Upper lobe of left lung (tissue), 6 donors: ENCODE results near the gene IQCB1. TPM values are rescaled to one million over a fixed set of nuclear protein-coding genes. Genes with fewer than 3 reads are reported as not detected.

Experiments
- ATAC-seq, 2 donors: fragments of 200-7000 bp; cut with Tn5 transposase; one replicate each; pipeline ENCODE4 v1.9.1; 2022; ENCODE audit warnings: mild to moderate bottlenecking in 2 of 2, moderate library complexity in 2 of 2; ENCODE audit not compliant: low FRiP score in 2 of 2
- DNase-seq, 2 donors: peaks; one replicate each; pipeline ENCODE4 v3.0.0-alpha.2; 2019 to 2020
- H3K27ac ChIP-seq, 4 donors: fragments of 200-600 bp; sonication (generic); one replicate each; pipeline ENCODE4 v1.5.1; 2016 to 2019
- H3K27me3 ChIP-seq, 4 donors: fragments of 200-600 bp; sonication (generic); one replicate each; pipeline ENCODE4 v1.5.1; 2017 to 2019
- H3K36me3 ChIP-seq, 4 donors: fragments of 200-600 bp; sonication (generic); one replicate each; pipeline ENCODE4 v1.5.1; 2016 to 2019
- H3K4me1 ChIP-seq, 4 donors: fragments of 200-600 bp; sonication (generic); one replicate each; pipeline ENCODE4 v1.5.1; 2018 to 2019
- H3K4me3 ChIP-seq, 4 donors: fragments of 200-600 bp; sonication (generic); one replicate each; pipeline ENCODE4 v1.5.1; 2017 to 2019; ENCODE audit warnings: mild to moderate bottlenecking in 2 of 4, moderate library complexity in 1 of 4
- H3K9me3 ChIP-seq, 4 donors: fragments of 200-600 bp; sonication (generic); one replicate each; pipeline ENCODE4 v1.5.1; 2018 to 2019
- CTCF ChIP-seq, 6 experiments: fragments of 450-650 bp in 4 of 6; fragments of 200-600 bp in 2 of 6; sonication (generic) in 2 of 6; IDR thresholded peaks; one replicate each; pipeline ENCODE4 v1.5.1; 2016 to 2019; ENCODE audit warnings: antibody characterized with exemption in 6 of 6
- EP300 ChIP-seq, 4 donors: sonication (generic); formaldehyde crosslinking; IDR thresholded peaks; one replicate each; pipeline ENCODE4 v1.5.1; 2017; ENCODE audit warnings: antibody characterized with exemption in 4 of 4, control low read depth in 2 of 4
- POLR2A ChIP-seq, 4 donors: fragments of 450-650 bp; IDR thresholded peaks; one replicate each; pipeline ENCODE4 v1.5.1; 2016 to 2017; ENCODE audit warnings: antibody characterized with exemption in 4 of 4, mild to moderate bottlenecking in 2 of 4
- POLR2AphosphoS5 ChIP-seq, 2 donors: sonication (generic); formaldehyde crosslinking; IDR thresholded peaks; one replicate each; pipeline ENCODE4 v1.5.1; 2017; ENCODE audit warnings: antibody characterized with exemption in 2 of 2
- WGBS, 2 donors: methylation state at CpG; one replicate each; pipeline ENCODE4 v1.1.5; 2017 to 2018; 5-methylcytosine and 5-hydroxymethylcytosine counted together
- total RNA-seq, 6 donors: library from RNA; depleted of rRNA in 4 of 6; stranded (reverse); fragments of >200 nt in 4 of 6; gene quantifications; one replicate each; pipeline versions ENCODE4 v1.1.0 to v1.2.1, GENCODE V29; 2016 to 2021
- donor health status: DM: no; HTN: no; CAD: no; lungs with moderate emphysema.
- donor health status: DM: no; HTN: yes; CAD: no; lungs with severe emphysema.

The IQCB1 gene, protein sequence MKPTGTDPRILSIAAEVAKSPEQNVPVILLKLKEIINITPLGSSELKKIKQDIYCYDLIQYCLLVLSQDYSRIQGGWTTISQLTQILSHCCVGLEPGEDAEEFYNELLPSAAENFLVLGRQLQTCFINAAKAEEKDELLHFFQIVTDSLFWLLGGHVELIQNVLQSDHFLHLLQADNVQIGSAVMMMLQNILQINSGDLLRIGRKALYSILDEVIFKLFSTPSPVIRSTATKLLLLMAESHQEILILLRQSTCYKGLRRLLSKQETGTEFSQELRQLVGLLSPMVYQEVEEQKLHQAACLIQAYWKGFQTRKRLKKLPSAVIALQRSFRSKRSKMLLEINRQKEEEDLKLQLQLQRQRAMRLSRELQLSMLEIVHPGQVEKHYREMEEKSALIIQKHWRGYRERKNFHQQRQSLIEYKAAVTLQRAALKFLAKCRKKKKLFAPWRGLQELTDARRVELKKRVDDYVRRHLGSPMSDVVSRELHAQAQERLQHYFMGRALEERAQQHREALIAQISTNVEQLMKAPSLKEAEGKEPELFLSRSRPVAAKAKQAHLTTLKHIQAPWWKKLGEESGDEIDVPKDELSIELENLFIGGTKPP
- 10 to 100 TPM; 11.4 to 43.1 (median 19.8) TPM for total RNA-seq

- DNase-seq (peak; percentile 98), ATAC-seq (peak; percentile 100)
- no peaks in the 10 kb centered on the region for H3K27me3 ChIP-seq
- peak within 1 kb of the TSS; percentile 82 to 90 (median 86) for H3K27ac ChIP-seq
- WGBS, 2 donors = 0 to 1% methylated on average over 25 to 47 of the region's 54 CpGs
- peaks cover 12 to 22% (median 17%) of the 10 kb centered on the region in 4 donors for H3K4me1 ChIP-seq
- H3K36me3 ChIP-seq = peaks cover 0 to 9% (median 1%) of the 10 kb centered on the region in 4 donors
- TF ChIP-seq CTCF (IDR thresholded peaks at IDR 0.05) = peak in 3 of 6 experiments; percentile 6 to 19 (median 13)
- TF ChIP-seq POLR2A (IDR thresholded peaks at IDR 0.05) = peak in 3 of 4 donors; percentile 72 to 95 (median 94)
- peak; percentile 68 to 92 for TF ChIP-seq POLR2AphosphoS5 (IDR thresholded peaks at IDR 0.05)
- no peak for TF ChIP-seq EP300 (IDR thresholded peaks at IDR 0.05)
- H3K9me3 ChIP-seq = no peaks in the 10 kb centered on the region
- H3K4me3 ChIP-seq = peak within 1 kb of the TSS; percentile 75 to 86 (median 79)
Measured at GRCh38 chr3:121834671-121835464, at the start of gene IQCB1, which contains the start of gene EAF2. Gene IQCB1 (minus strand): TSS chr3:121835060. CDS start chr3:121828960, 6,100 bp downstream. Gene EAF2 (plus strand): TSS chr3:121835209. CDS start chr3:121835286, 77 bp downstream.

DNA sequence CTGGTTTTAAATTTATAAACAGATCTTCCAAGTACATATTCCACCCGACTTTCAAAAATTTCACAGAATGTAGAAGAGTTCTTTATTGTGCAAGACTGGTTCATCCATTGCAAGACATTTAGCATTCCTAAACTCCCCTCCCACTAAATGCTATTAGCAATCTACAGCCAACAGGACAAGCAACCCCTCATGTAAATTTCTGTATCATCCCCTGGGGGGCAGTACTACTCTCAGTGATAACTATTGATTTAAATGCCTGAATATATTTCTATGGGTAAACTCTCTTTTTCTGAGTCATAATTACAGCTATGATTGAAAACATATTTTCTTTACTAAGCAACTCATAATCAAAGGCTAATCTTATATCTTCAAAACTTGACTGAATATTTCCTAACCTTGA lies 48.6 kb upstream of the IQCB1 start:
- ATAC-seq = no peak
- H3K36me3 ChIP-seq = no peaks in the 10 kb centered on the region

GRCh38 chr3:121878411-121878810 lies 43.6 kb upstream of the IQCB1 start:
- Histone ChIP-seq H3K36me3 (peaks cover 0 to 5% (median 0%) of the 10 kb centered on the region in 4 donors), H3K27me3 (no peaks in the 10 kb centered on the region), H3K27ac (no peak overlapping the region), H3K9me3 (no peaks in the 10 kb centered on the region), H3K4me1 (no peaks in the 10 kb centered on the region), H3K4me3 (no peak overlapping the region)
- ATAC-seq (no peak), DNase-seq (no peak)
- WGBS, 2 donors = 84 to 93% methylated on average over 1 of the region's 1 CpG
- TF ChIP-seq CTCF (IDR thresholded peaks at IDR 0.05) (no peak), POLR2A (IDR thresholded peaks at IDR 0.05) (no peak), POLR2AphosphoS5 (IDR thresholded peaks at IDR 0.05) (no peak), EP300 (IDR thresholded peaks at IDR 0.05) (no peak)

More for the DNA sequence above, 48.6 kb upstream of the IQCB1 start:
- no peak overlapping the region for H3K27ac ChIP-seq
- WGBS, 2 donors = 19 to 41% methylated on average over 1 of the region's 1 CpG
- H3K27me3 ChIP-seq = no peaks in the 10 kb centered on the region
- TF ChIP-seq CTCF (IDR thresholded peaks at IDR 0.05) (peak in 4 of 6 experiments; percentile 25 to 38 (median 33)), POLR2A (IDR thresholded peaks at IDR 0.05) (no peak)
- no peak for DNase-seq
- no peak overlapping the region for H3K4me3 ChIP-seq
- no peaks in the 10 kb centered on the region for H3K4me1 ChIP-seq
- H3K9me3 ChIP-seq = no peaks in the 10 kb centered on the region

DNA sequence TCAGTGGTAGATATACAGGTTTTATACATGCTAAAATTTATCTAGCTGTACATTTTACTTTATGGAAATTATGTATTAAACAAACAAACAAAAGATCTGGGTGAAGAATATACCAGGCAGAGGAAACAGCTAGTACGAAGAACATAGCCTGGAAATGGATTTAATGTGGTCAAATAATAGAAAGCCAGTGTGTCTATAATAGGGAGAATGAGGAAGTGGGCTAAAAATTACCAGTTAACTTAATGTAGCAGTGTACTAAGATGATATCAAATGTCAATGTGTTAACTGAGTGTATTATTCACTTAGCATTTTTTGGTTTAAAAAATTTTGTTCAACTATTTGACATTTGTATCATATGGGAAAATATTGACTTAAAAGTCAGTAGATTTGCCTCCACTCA lies 36.6 kb upstream of the IQCB1 start:
- DNase-seq (no peak), ATAC-seq (no peak)
- H3K36me3 ChIP-seq = peaks cover 0 to 9% (median 0%) of the 10 kb centered on the region in 4 donors
- no peak overlapping the region for H3K27ac ChIP-seq
- no peak overlapping the region for H3K4me3 ChIP-seq
- 57 to 69% methylated on average over 1 of the region's 1 CpG for WGBS, 2 donors
- no peaks in the 10 kb centered on the region for H3K9me3 ChIP-seq
- TF ChIP-seq POLR2A (IDR thresholded peaks at IDR 0.05) (no peak), EP300 (IDR thresholded peaks at IDR 0.05) (no peak), CTCF (IDR thresholded peaks at IDR 0.05) (no peak), POLR2AphosphoS5 (IDR thresholded peaks at IDR 0.05) (no peak)
- no peaks in the 10 kb centered on the region for H3K27me3 ChIP-seq
- no peaks in the 10 kb centered on the region for H3K4me1 ChIP-seq
